Body of pancreas (tissue), 4 donors: Measurements from ENCODE around the gene MMP24OS. TPM values are rescaled to one million over a fixed set of nuclear protein-coding genes. Genes with fewer than 3 reads are reported as not detected.

ENCODE experiments used
- ATAC-seq: fragments of 150-250 bp; one replicate; pipeline ENCODE4 v1.9.1; 2016
- DNase-seq, 4 donors: peaks; one replicate each; pipeline ENCODE4 v3.0.0-alpha.2; 2019
- H3K27ac ChIP-seq, 4 donors: fragments of 200-600 bp; sonication (generic); 1 replicate in 3 of 4; 2 replicates in 1 of 4; pipeline versions ENCODE4 v1.5.1 to v1.6.1; 2016 to 2019; ENCODE audit warnings: mild to moderate bottlenecking in 1 of 4, mixed read lengths in 1 of 4, moderate library complexity in 1 of 4
- H3K27me3 ChIP-seq, 2 donors: fragments of 200-600 bp; sonication (generic); one replicate each; pipeline ENCODE4 v1.6.0; 2016; ENCODE audit warnings: mild to moderate bottlenecking in 1 of 2
- H3K36me3 ChIP-seq, 2 donors: fragments of 200-600 bp; sonication (generic); replicated peaks in 1 of 2; 2 replicates each; pipeline ENCODE4 v1.5.1; 2016; ENCODE audit warnings: low read depth in 2 of 2; ENCODE audit not compliant: insufficient read depth in 1 of 2
- H3K4me1 ChIP-seq: fragments of 200-600 bp; sonication (generic); one replicate; pipeline ENCODE4 v1.6.0; 2016
- H3K4me3 ChIP-seq, 2 donors: fragments of 200-600 bp; sonication (generic); 1 replicate in 1 of 2; 2 replicates in 1 of 2; pipeline ENCODE4 v1.5.1; 2016 to 2019
- H3K9me3 ChIP-seq, 3 donors: fragments of 200-600 bp; sonication (generic); 1 replicate in 2 of 3; 2 replicates in 1 of 3; pipeline ENCODE4 v1.5.1; 2016
- CTCF ChIP-seq, 7 experiments: fragments of 450-650 bp in 4 of 7; fragments of 200-600 bp in 3 of 7; sonication (generic) in 3 of 7; IDR thresholded peaks; one replicate each; pipeline ENCODE4 v1.5.1; 2016 to 2019; ENCODE audit warnings: antibody characterized with exemption in 7 of 7
- POLR2A ChIP-seq, 3 donors: fragments of 450-650 bp; IDR thresholded peaks; one replicate each; pipeline ENCODE4 v1.6.1; 2016; ENCODE audit warnings: antibody characterized with exemption in 3 of 3, mild to moderate bottlenecking in 2 of 3
- WGBS, 2 donors: methylation state at CpG; one replicate each; pipeline ENCODE4 v1.1.5; 2017; 5-methylcytosine and 5-hydroxymethylcytosine counted together
- intact Hi-C: fragments of 100-400 bp; cut with DNase I; formaldehyde crosslinking; loops from one replicate; pipeline ENCODE4 v1.15.1; 2023
- total RNA-seq, 2 donors: library from RNA; depleted of rRNA; stranded (reverse); fragments of >200 nt; gene quantifications; one replicate each; pipeline ENCODE4 v1.1.0, GENCODE V29; 2016

The MMP24OS gene
- total RNA-seq, 2 donors from 2014 or later, result 20.4 to 27.5 TPM

DNA sequence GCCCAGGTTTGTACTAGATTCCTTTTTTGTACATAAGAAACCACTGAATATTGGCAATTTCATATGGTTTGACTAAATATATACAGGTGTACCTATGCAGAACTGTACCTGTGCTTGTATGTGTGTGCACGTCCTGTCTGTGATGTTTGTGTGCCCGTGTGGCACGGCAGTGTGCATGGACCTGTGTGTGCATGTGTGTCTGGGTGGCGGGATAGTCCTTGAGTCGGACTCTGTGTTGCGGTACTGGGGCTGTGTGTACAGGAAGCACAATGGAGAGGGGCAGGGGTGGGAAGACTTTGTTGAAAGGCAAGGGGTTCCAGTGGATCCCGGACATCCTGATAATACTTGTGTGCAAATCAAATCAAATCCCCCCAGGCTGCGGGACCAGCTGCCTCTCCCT lies 17.8 kb upstream of the MMP24OS start:
- WGBS, 2 donors, result 55 to 66% methylated on average over 8 of the region's 8 CpGs
- H3K4me1 ChIP-seq, result no peaks in the 10 kb centered on the region
- ATAC-seq, result no peak
- intact Hi-C loops, result loop anchor here (10.0 kb wide), 1 partner anchor 139 kb away; the partner anchor contains the start of gene GDF5
- H3K4me3 ChIP-seq, result no peak overlapping the region
- H3K27ac ChIP-seq, result no peak overlapping the region
- no peaks in the 10 kb centered on the region for H3K9me3 ChIP-seq
- H3K27me3 ChIP-seq, result peaks cover 0 to 3% of the 10 kb centered on the region in 2 donors
- DNase-seq, result no peak
- TF ChIP-seq CTCF (IDR thresholded peaks at IDR 0.05) (no peak), POLR2A (IDR thresholded peaks at IDR 0.05) (no peak)
- no peaks in the 10 kb centered on the region for H3K36me3 ChIP-seq

DNA sequence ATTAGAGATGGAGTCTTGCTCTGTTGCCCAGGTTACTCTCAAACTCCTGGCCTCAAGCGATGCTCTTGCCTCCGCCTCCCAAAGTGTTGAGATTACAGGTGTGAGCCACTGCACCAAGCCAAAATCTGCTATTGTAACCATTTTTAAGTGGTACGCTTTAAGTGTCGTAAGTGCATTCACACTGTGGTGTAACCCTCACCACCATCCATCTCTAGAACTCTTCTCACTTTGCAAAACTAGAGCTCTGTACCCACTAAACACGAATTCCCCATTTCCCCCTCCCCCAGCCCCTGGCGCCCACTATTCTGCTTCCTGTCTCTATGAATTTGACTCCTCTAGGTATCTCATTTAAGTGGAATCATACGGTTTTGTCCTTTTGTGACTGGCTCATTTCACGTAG lies 17.1 kb upstream of the MMP24OS start:
- Histone ChIP-seq H3K9me3 (no peaks in the 10 kb centered on the region), H3K27ac (no peak overlapping the region), H3K27me3 (peaks cover 0 to 3% of the 10 kb centered on the region in 2 donors), H3K36me3 (no peaks in the 10 kb centered on the region), H3K4me1 (no peaks in the 10 kb centered on the region), H3K4me3 (no peak overlapping the region)
- TF ChIP-seq POLR2A (IDR thresholded peaks at IDR 0.05), result no peak
- no peak for TF ChIP-seq CTCF (IDR thresholded peaks at IDR 0.05)
- intact Hi-C loops, result loop anchor here (10.0 kb wide), 1 partner anchor 140 kb away; the partner anchor contains the start of gene GDF5
- WGBS, 2 donors, result 59 to 63% methylated on average over 8 of the region's 8 CpGs
- no peak for ATAC-seq
- DNase-seq, result no peak

- no peak for DNase-seq
- H3K4me1 ChIP-seq, result no peaks in the 10 kb centered on the region
- intact Hi-C loops, result loop anchor here (10.0 kb wide), 1 partner anchor 141 kb away; the partner anchor contains the start of gene GDF5
- H3K27me3 ChIP-seq, result peaks cover 0 to 3% of the 10 kb centered on the region in 2 donors
- TF ChIP-seq CTCF (IDR thresholded peaks at IDR 0.05) (no peak), POLR2A (IDR thresholded peaks at IDR 0.05) (no peak)
- whole genome bisulfite sequencing, 2 donors, result 25 to 34% methylated on average over 5 of the region's 5 CpGs
- no peak overlapping the region for H3K4me3 ChIP-seq
- no peaks in the 10 kb centered on the region for H3K9me3 ChIP-seq
- no peak for ATAC-seq
- H3K27ac ChIP-seq, result no peak overlapping the region
- no peaks in the 10 kb centered on the region for H3K36me3 ChIP-seq
These were observed 16.4 kb upstream of the MMP24OS start for GRCh38 chr20:35294293-35294685.

GRCh38 chr20:35293303-35294292 lies 15.7 kb upstream of the MMP24OS start:
- 77 to 79% methylated on average over 14 to 19 of the region's 19 CpGs for WGBS, 2 donors
- Histone ChIP-seq H3K36me3 (no peaks in the 10 kb centered on the region), H3K9me3 (no peaks in the 10 kb centered on the region), H3K4me1 (no peaks in the 10 kb centered on the region), H3K27me3 (peaks cover 0 to 3% of the 10 kb centered on the region in 2 donors), H3K27ac (no peak overlapping the region), H3K4me3 (no peak overlapping the region)
- no peak for ATAC-seq
- TF ChIP-seq CTCF (IDR thresholded peaks at IDR 0.05) (no peak), POLR2A (IDR thresholded peaks at IDR 0.05) (no peak)
- DNase-seq, result no peak
- intact Hi-C loops, result loop anchor here (10.0 kb wide), 1 partner anchor 141 kb away; the partner anchor contains the start of gene GDF5
